ENCODE results near the gene ARL15. TPM values are rescaled to one million over a fixed set of nuclear protein-coding genes. Genes with fewer than 3 reads are reported as not detected.

ARL15 gene
- total RNA-seq, 1 experiment from 2014 or later = 13.0 TPM

GRCh38 chr5:54227109-54227508, 83.3 kb downstream of the ARL15 start:
- no peak overlapping the region for H3K23ac ChIP-seq (ENCODE audit: insufficient read length, low read depth, low read length)
- H4K8ac ChIP-seq (replicated peaks; ENCODE audit: insufficient read length, low read depth, low read length) = no peak overlapping the region
- H2BK15ac ChIP-seq (ENCODE audit: low read depth, low read length) = no peak overlapping the region
- H2AK5ac ChIP-seq (ENCODE audit: insufficient read length, low read length) = no peak overlapping the region
- Mint-ChIP-seq H3K9me3 (peaks cover 4 to 10% of the 10 kb centered on the region in 2 experiments; a peak in 3 of 5 replicates), H3K36me3 (ENCODE audit: insufficient read depth in 1 of 3, low read depth in 3 of 3) (peaks cover 0 to 15% (median 2%) of the 10 kb centered on the region in 3 experiments; a peak in 3 of 7 replicates), H3K27ac (no peak overlapping the region), H3K4me3 (no peak overlapping the region), H3K27me3 (ENCODE audit: low read depth) (no peaks in the 10 kb centered on the region), H3K4me1 (peaks cover 3 to 9% of the 10 kb centered on the region in 2 experiments)
- no peaks in the 10 kb centered on the region for H3K27me3 ChIP-seq (ENCODE audit: insufficient read depth, low read length)
- no peak overlapping the region for H2BK12ac ChIP-seq (ENCODE audit: insufficient read length, low read depth, low read length)
- no peak overlapping the region for H2BK20ac ChIP-seq (ENCODE audit: low read depth, low read length, poor library complexity, severe bottlenecking)
- no peak overlapping the region for H3T11ph ChIP-seq (ENCODE audit: low read length)
- no peak for DNase-seq
- TF ChIP-seq CTCF (conservative IDR thresholded peaks at IDR 0.05) = no peak
- H2BK120ac ChIP-seq (ENCODE audit: low read depth, low read length, poor library complexity, severe bottlenecking) = no peak overlapping the region
- 0 out of 2 replicates have a peak, but pooled peaks cover 1% of the 10 kb centered on the region for H3K79me2 ChIP-seq (ENCODE audit: insufficient read depth, low read length)
- H4K20me1 ChIP-seq (ENCODE audit: control insufficient read depth, insufficient read depth, insufficient read length) = no peaks in the 10 kb centered on the region
- H3K9me3 ChIP-seq (ENCODE audit: control insufficient read depth, low read depth, low read length) = no peaks in the 10 kb centered on the region
- no peak overlapping the region for H3K4me2 ChIP-seq (ENCODE audit: insufficient read depth, insufficient read length, low read length)
- no peak overlapping the region for H4K91ac ChIP-seq (ENCODE audit: insufficient read length, low read depth, low read length)
- no peak overlapping the region for H3K18ac ChIP-seq (ENCODE audit: insufficient read length, low read depth, low read length)
- H4K5ac ChIP-seq (ENCODE audit: insufficient read length, low read depth, low read length) = no peak overlapping the region
- no peak overlapping the region for H3K4ac ChIP-seq (ENCODE audit: low read depth, low read length)
- H2BK5ac ChIP-seq (ENCODE audit: insufficient read length, low read length) = no peak overlapping the region
- H3K14ac ChIP-seq (ENCODE audit: insufficient read depth, low read length) = no peak overlapping the region
- no peak overlapping the region for H3K27ac ChIP-seq (ENCODE audit: insufficient read length, low read depth, low read length)
- no peaks in the 10 kb centered on the region for H3K23me2 ChIP-seq (ENCODE audit: insufficient read length, low read depth, low read length, poor library complexity, severe bottlenecking)
- no peak overlapping the region for H3K9ac ChIP-seq (ENCODE audit: extremely low read depth, insufficient read length, low read length)
- no peak overlapping the region for H3K56ac ChIP-seq (ENCODE audit: insufficient read length, low read depth, low read length)
- H3K4me1 ChIP-seq (ENCODE audit: insufficient read depth, low read length) = no peaks in the 10 kb centered on the region
- no CpG with 5 or more reads among the region's 3 CpGs for WGBS (ENCODE audit: extremely low coverage, insufficient read length, low lambda C conversion rate)
- no peak overlapping the region for H2AFZ ChIP-seq (ENCODE audit: low read length)
- no peaks in the 10 kb centered on the region for H3K79me1 ChIP-seq (ENCODE audit: insufficient read depth, low read depth, low read length, poor library complexity, severe bottlenecking)
